ENCODE results near the gene HELB. TPM values are rescaled to one million over a fixed set of nuclear protein-coding genes. Genes with fewer than 3 reads are reported as not detected.

The HELB gene
- total and polyA plus RNA-seq, 2 donors (not counting 3 experiments of a cell fraction or from before 2014, with no cell fraction given) = 0.75 to 4.0 TPM

GRCh38 chr12:66380769-66381535, 78.7 kb downstream of the HELB start:
- Histone ChIP-seq H3K9me1 (replicated peaks; ENCODE audit: control insufficient read depth, extremely low read depth, insufficient read depth, low read length) (no peaks in the 10 kb centered on the region), H4K20me1 (replicated peaks; ENCODE audit: control insufficient read depth, extremely low read depth, insufficient read depth, low read length) (no peaks in the 10 kb centered on the region), H3K9me3 (replicated peaks; ENCODE audit: control insufficient read depth, insufficient read depth, low read length) (no peaks in the 10 kb centered on the region), H3K36me3 (ENCODE audit: control insufficient read depth in 2 of 2, extremely low read depth in 1 of 2, insufficient read depth in 2 of 2, low read length in 2 of 2) (no peaks in the 10 kb centered on the region), H3K4me2 (ENCODE audit: insufficient read depth, low read length) (no peak overlapping the region), H3K9ac (replicated peaks; ENCODE audit: extremely low read depth, insufficient read depth, low read length) (no peak overlapping the region), H3K27ac (ENCODE audit: insufficient read depth, low read depth, low read length) (no peak overlapping the region), H3K27me3 (ENCODE audit: control insufficient read depth in 2 of 2, insufficient read depth in 2 of 2, low read length in 2 of 2) (peaks cover 0 to 2% of the 10 kb centered on the region in 2 experiments), H3K79me2 (ENCODE audit: control insufficient read depth, insufficient read depth, low read length) (no peaks in the 10 kb centered on the region), H3K4me1 (ENCODE audit: control insufficient read depth, extremely low read depth, insufficient read depth, low read length) (no peaks in the 10 kb centered on the region), H3K4me3 (replicated peaks in 1 of 3; ENCODE audit: insufficient read depth in 1 of 3, low read depth in 1 of 3, low read length in 3 of 3) (no peak overlapping the region), H2AFZ (ENCODE audit: low read depth, low read length) (no peak overlapping the region)
- no peak for DNase-seq (ENCODE audit: low read depth, low spot score)
- ChIA-PET POLR2A (no interaction called here), CTCF (interaction anchor here (1.0 to 1.4 kb wide), 2 partner anchors 12 to 19 kb away, joined by 3 read pairs; no protein-coding TSS in a partner anchor)
- no TSS peak for BruUV-seq (replicated peaks)
- intact Hi-C loops (cut with micrococcal nuclease) (no loop called here), dilution Hi-C loops (cut with MboI; ENCODE audit: extremely low pct_ligation_motif_present, low sequenced_read_pairs) (no loop called here)
- no peak for FAIRE-seq
- no peak for TF ChIP-seq JUN (IDR thresholded peaks at IDR 0.05; ENCODE audit: borderline replicate concordance, insufficient read depth, insufficient read length, low read depth)
- no peak for TF ChIP-seq GATA2 (IDR thresholded peaks at IDR 0.05; ENCODE audit: insufficient read depth, insufficient read length, low read depth, low read length)
- no peak for TF ChIP-seq EZH2 (IDR thresholded peaks at IDR 0.05; ENCODE audit: borderline replicate concordance, low read depth, low read length, severe bottlenecking)
- no peak for TF ChIP-seq POLR2AphosphoS5 (IDR thresholded peaks at IDR 0.05; ENCODE audit: insufficient read depth, low read depth, low read length)
- TF ChIP-seq, protein P1, sequence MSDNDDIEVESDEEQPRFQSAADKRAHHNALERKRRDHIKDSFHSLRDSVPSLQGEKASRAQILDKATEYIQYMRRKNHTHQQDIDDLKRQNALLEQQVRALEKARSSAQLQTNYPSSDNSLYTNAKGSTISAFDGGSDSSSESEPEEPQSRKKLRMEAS (IDR thresholded peaks at IDR 0.05; ENCODE audit: insufficient read depth, insufficient read length) = no peak
- TF ChIP-seq MYC (IDR thresholded peaks at IDR 0.05; ENCODE audit: low read depth, low read length) = no peak
- no peak for TF ChIP-seq POLR2A (IDR thresholded peaks at IDR 0.05; ENCODE audit: low read depth, low read length)
- TF ChIP-seq CTCF (IDR thresholded peaks at IDR 0.05; ENCODE audit: extremely low read depth in 1 of 2, insufficient read depth in 1 of 2, low read depth in 1 of 2, low read length in 2 of 2) = no peak
- no peak for TF ChIP-seq FOS (IDR thresholded peaks at IDR 0.05; ENCODE audit: borderline replicate concordance, insufficient read depth, low read length)
